Omental fat pad (tissue), 4 donors: Measurements from ENCODE around the gene MOBP. TPM values are rescaled to one million over a fixed set of nuclear protein-coding genes. Genes with fewer than 3 reads are reported as not detected.

Source experiments
- ATAC-seq: fragments of 150-250 bp; one replicate; pipeline ENCODE4 v1.9.1; 2016; ENCODE audit warnings: mild to moderate bottlenecking, moderate library complexity; ENCODE audit not compliant: low FRiP score
- DNase-seq: peaks from one replicate; pipeline ENCODE4 v3.0.0-alpha.2; 2019; ENCODE audit warnings: low spot score
- total RNA-seq, 4 donors: library from RNA; depleted of rRNA; stranded (reverse); fragments of >200 nt; gene quantifications; one replicate each; pipeline ENCODE4 v1.1.0, GENCODE V29; 2016
- TF ChIP-seq, protein P1 (sequence below), 3 donors: fragments of 450-650 bp; IDR thresholded peaks; one replicate each; pipeline ENCODE4 v1.5.1; 2016 to 2017; ENCODE audit warnings: antibody characterized with exemption in 3 of 3, mild to moderate bottlenecking in 3 of 3, moderate library complexity in 2 of 3

The MOBP gene
- total RNA-seq, 4 donors from 2014 or later: 0.09 TPM; not detected in 3

- TF ChIP-seq, protein P1, sequence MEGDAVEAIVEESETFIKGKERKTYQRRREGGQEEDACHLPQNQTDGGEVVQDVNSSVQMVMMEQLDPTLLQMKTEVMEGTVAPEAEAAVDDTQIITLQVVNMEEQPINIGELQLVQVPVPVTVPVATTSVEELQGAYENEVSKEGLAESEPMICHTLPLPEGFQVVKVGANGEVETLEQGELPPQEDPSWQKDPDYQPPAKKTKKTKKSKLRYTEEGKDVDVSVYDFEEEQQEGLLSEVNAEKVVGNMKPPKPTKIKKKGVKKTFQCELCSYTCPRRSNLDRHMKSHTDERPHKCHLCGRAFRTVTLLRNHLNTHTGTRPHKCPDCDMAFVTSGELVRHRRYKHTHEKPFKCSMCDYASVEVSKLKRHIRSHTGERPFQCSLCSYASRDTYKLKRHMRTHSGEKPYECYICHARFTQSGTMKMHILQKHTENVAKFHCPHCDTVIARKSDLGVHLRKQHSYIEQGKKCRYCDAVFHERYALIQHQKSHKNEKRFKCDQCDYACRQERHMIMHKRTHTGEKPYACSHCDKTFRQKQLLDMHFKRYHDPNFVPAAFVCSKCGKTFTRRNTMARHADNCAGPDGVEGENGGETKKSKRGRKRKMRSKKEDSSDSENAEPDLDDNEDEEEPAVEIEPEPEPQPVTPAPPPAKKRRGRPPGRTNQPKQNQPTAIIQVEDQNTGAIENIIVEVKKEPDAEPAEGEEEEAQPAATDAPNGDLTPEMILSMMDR (IDR thresholded peaks at IDR 0.05): no peak
- DNase-seq (no peak), ATAC-seq (no peak)
Measured at GRCh38 chr3:39440316-39440715, 27.2 kb upstream of the MOBP start.

- ATAC-seq: peak; percentile 24
- DNase-seq: no peak
- TF ChIP-seq, protein P1 (IDR thresholded peaks at IDR 0.05): no peak
Measured at GRCh38 chr3:39443530-39443929, 23.9 kb upstream of the MOBP start.

DNA sequence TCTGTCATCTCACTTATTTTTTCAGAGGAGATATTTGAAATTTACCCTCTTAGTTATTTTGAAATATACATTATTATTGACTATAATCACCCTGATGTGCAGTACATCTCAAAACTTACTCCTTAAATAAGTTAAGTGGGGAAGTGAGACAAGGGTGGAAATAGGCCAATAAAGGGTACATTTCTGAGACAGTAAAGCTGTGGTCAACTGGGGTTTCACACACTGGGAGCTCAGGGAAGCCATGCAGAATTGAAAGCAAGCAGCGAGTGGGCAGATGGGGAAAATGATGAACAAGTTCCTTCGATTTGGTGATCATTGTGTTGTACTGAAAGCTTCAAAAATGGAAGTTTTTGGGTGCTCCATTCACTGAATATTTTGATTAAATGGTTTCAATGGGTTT lies 21.6 kb upstream of the MOBP start:
- ATAC-seq: no peak
- TF ChIP-seq, protein P1 (IDR thresholded peaks at IDR 0.05): no peak
- DNase-seq: no peak

DNA sequence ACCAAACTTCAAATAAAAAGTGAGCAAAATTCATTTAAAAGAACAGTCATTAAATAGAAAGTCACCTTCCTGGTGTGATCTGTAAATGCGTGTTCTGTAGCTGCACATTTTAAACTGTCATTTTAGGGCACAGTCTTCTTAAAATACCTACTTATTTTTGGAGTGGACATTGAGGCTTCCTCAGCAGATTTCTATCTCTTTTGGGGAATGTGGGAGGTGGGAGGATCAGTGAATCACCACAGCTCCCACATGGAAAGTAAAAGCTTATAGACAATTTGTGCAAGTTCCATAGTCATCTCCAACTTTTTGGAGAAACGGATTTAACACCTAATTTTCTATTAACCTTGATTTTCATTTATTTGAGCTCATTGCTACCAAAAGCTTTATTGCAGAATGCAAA lies 21.0 kb upstream of the MOBP start:
- ATAC-seq (no peak), DNase-seq (no peak)
- TF ChIP-seq, protein P1 (IDR thresholded peaks at IDR 0.05): no peak

DNA sequence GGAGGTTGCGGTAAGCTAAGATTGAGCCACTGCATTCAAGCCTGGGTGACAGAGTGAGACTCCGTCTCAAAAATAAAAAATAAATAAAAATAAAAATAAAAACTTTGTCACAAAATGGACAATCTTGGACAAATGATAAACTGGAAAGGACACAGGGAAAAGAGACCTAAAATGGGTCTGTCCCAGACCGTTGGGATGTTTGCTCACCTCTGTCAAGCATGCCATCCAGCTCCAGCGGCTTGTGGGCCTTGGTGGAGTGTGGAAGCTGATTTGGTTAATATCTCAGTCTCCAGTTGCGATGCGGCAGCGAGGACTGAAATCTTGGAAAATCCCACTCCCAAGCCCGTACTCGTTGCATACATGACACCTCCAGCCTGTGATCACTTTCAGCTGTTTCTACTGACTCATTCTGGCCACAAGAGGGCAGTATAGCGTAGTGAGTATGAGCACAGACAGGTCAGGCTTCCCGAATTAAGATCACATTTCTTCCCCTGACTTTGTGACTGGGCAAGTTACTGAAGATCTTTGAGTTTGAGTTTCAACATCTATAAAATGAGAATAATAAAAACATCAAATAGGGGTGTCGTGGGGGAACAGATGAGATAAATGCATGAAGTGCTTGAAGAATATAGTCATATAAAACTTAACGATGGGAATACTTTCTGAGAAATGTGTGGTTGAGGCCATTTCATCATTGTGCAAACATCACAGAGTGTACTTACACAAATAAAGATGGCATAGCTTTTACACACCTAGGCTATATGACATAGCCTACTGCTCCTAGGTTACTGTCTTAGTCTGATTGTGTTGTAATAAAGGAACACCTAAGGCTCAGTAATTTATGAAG lies 19.6 kb upstream of the MOBP start:
- ATAC-seq (peak; percentile 92), DNase-seq (peak; percentile 59)
- TF ChIP-seq, protein P1 (IDR thresholded peaks at IDR 0.05): peak in 2 of 3 donors; percentile 42 to 61

- DNase-seq: no peak
- ATAC-seq: no peak
- TF ChIP-seq, protein P1 (IDR thresholded peaks at IDR 0.05): no peak
Measured at GRCh38 chr3:39448506-39449233, 18.8 kb upstream of the MOBP start.
